Thyroid gland (tissue), 4 donors: ENCODE data around the gene STRIP2.

Source experiments
- POLR2A ChIP-seq, 2 donors: fragments of 450-650 bp; IDR thresholded peaks; one replicate each; pipeline ENCODE4 v1.6.1; 2017; ENCODE audit warnings: antibody characterized with exemption in 2 of 2, mild to moderate bottlenecking in 2 of 2, moderate library complexity in 1 of 2
- TF ChIP-seq, protein P1 (sequence below), 6 experiments: fragments of 200-600 bp in 3 of 6; fragments of 450-650 bp in 3 of 6; sonication (generic) in 3 of 6; IDR thresholded peaks; one replicate each; pipeline ENCODE4 v1.5.1; 2016 to 2019; ENCODE audit warnings: antibody characterized with exemption in 6 of 6, mild to moderate bottlenecking in 2 of 6, inconsistent platforms in 1 of 6, moderate library complexity in 1 of 6

DNA sequence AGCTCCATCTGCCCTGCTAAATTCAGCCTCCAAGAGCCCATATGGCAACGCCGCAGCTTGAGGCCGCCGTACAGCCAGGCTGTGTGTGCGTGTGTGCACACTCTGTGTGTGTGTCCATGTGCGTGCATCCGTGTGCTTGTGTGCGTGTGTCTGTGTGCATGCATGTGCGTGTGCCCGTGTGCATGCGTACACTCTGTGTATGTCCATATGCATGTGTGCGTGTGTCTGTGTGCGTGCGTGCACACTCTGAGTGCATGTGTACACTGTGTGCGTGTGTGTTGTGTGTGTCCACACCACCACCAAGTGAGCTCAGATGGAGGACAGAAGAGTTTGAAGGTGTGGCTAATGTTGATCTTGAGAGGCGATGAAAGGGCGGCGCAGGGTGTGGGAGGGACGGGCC is 98.1 kb downstream of the STRIP2 start:
- TF ChIP-seq, protein P1, sequence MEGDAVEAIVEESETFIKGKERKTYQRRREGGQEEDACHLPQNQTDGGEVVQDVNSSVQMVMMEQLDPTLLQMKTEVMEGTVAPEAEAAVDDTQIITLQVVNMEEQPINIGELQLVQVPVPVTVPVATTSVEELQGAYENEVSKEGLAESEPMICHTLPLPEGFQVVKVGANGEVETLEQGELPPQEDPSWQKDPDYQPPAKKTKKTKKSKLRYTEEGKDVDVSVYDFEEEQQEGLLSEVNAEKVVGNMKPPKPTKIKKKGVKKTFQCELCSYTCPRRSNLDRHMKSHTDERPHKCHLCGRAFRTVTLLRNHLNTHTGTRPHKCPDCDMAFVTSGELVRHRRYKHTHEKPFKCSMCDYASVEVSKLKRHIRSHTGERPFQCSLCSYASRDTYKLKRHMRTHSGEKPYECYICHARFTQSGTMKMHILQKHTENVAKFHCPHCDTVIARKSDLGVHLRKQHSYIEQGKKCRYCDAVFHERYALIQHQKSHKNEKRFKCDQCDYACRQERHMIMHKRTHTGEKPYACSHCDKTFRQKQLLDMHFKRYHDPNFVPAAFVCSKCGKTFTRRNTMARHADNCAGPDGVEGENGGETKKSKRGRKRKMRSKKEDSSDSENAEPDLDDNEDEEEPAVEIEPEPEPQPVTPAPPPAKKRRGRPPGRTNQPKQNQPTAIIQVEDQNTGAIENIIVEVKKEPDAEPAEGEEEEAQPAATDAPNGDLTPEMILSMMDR (IDR thresholded peaks at IDR 0.05), result no peak
- TF ChIP-seq POLR2A (IDR thresholded peaks at IDR 0.05), result no peak
